HepG2 (cell line): ENCODE data around the gene CATSPERE. TPM values are rescaled to one million over a fixed set of nuclear protein-coding genes. Genes with fewer than 3 reads are reported as not detected.

Experiments used
- HCFC1 ChIP-seq: fragments of 150-350 bp; IDR thresholded peaks from 2 replicates; pipeline ENCODE4 v1.6.1; 2014; ENCODE audit warnings: low read depth, low read length
- MED13 ChIP-seq: sonication (generic); formaldehyde crosslinking; IDR thresholded peaks from 2 replicates; pipeline ENCODE4 v1.5.0; 2020; ENCODE audit warnings: missing genetic modification reagents
- MEIS1 ChIP-seq: sonication (generic); formaldehyde crosslinking; IDR thresholded peaks from 2 replicates; pipeline ENCODE4 v1.9.0; 2021; ENCODE audit warnings: mild to moderate bottlenecking, missing genetic modification reagents, moderate library complexity, borderline replicate concordance
- NFE2L1 ChIP-seq: sonication (generic); formaldehyde crosslinking; IDR thresholded peaks from 2 replicates; pipeline ENCODE4 v1.4.0; 2020; ENCODE audit warnings: missing genetic modification reagents, mild to moderate bottlenecking, borderline replicate concordance
- PHF20 ChIP-seq: sonication (generic); formaldehyde crosslinking; IDR thresholded peaks from 2 replicates; pipeline ENCODE4 v1.5.0; 2020; ENCODE audit warnings: mild to moderate bottlenecking, missing genetic modification reagents
- REXO4 ChIP-seq: sonication (generic); formaldehyde crosslinking; IDR thresholded peaks from 2 replicates; pipeline ENCODE4 v1.8.0; 2022; ENCODE audit warnings: missing genetic modification reagents, mild to moderate bottlenecking, borderline replicate concordance
- RNF2 ChIP-seq: fragments of 450-650 bp; conservative IDR thresholded peaks from 2 replicates; pipeline ENCODE4 v1.6.1; 2016; ENCODE audit warnings: low read depth
- TAF15 ChIP-seq: fragments of 200-400 bp; formaldehyde crosslinking; IDR thresholded peaks from one replicate; pipeline ENCODE4 v1.6.1; 2018; ENCODE audit warnings: mild to moderate bottlenecking, low read depth, low read length; ENCODE audit not compliant: poor library complexity, severe bottlenecking
- YEATS4 ChIP-seq: sonication (generic); formaldehyde crosslinking; IDR thresholded peaks from 2 replicates; pipeline ENCODE4 v1.4.0; 2020; ENCODE audit warnings: missing genetic modification reagents, borderline replicate concordance
- ZNF3 ChIP-seq: IDR thresholded peaks from 2 replicates; pipeline ENCODE4 v1.7.0; 2017; ENCODE audit warnings: inconsistent platforms
- ZNF468 ChIP-seq: sonication (generic); formaldehyde crosslinking; IDR thresholded peaks from 2 replicates; pipeline ENCODE4 v1.8.0; 2022; ENCODE audit warnings: mild to moderate bottlenecking, moderate library complexity, missing genetic modification reagents
- ZNF557 ChIP-seq: sonication (generic); formaldehyde crosslinking; IDR thresholded peaks from 2 replicates; pipeline ENCODE4 v1.4.0; 2020; ENCODE audit warnings: missing genetic modification reagents
- ZNF616 ChIP-seq: sonication (generic); formaldehyde crosslinking; IDR thresholded peaks from 2 replicates; pipeline ENCODE4 v1.5.0; 2020; ENCODE audit warnings: low read depth, mild to moderate bottlenecking, missing genetic modification reagents
- ZNF7 ChIP-seq: IDR thresholded peaks from 2 replicates; pipeline ENCODE4 v1.6.1; 2016; ENCODE audit warnings: missing biosample characterization, missing genetic modification reagents
- ZNF792 ChIP-seq: IDR thresholded peaks from 2 replicates; pipeline ENCODE4 v1.6.1; 2016
- ZNF850 ChIP-seq: sonication (generic); formaldehyde crosslinking; conservative IDR thresholded peaks from 2 replicates; pipeline ENCODE4 v1.9.0; 2021; ENCODE audit warnings: mild to moderate bottlenecking, missing genetic modification reagents
- ZSCAN5A ChIP-seq: sonication (generic); formaldehyde crosslinking; IDR thresholded peaks from 2 replicates; pipeline ENCODE4 v1.8.0; 2022; ENCODE audit warnings: mild to moderate bottlenecking, missing genetic modification reagents, borderline replicate concordance
- polyA plus RNA-seq, 8 experiments: library from polyadenylated mRNA; depleted of rRNA in 3 of 8; stranded (reverse) in 7 of 8; unstranded in 1 of 8; fragments of >200 nt; fragmentation: Illumina TruSeq in 4 of 8; extraction: Trizol in 4 of 8; gene quantifications; 2 replicates each; pipeline versions ENCODE4 v1.2.1 to v1.2.3, GENCODE V29; 2011 to 2016; ENCODE audit warnings: low read depth in 4 of 8, missing spikeins in 1 of 8, mixed read lengths in 1 of 8; ENCODE audit not compliant: insufficient read depth in 1 of 8
- total RNA-seq, 5 experiments: library from RNA; depleted of rRNA; stranded (reverse); fragments of >200 nt; fragmentation: Illumina TruSeq; extraction: Trizol; gene quantifications; 2 replicates each; pipeline ENCODE4 v1.2.3, GENCODE V29; 2016; ENCODE audit warnings: low read depth in 1 of 5
- TF ChIP-seq, protein P1 (sequence below): sonication (generic); formaldehyde crosslinking; IDR thresholded peaks from 2 replicates; pipeline ENCODE4 v1.5.0; 2020; ENCODE audit warnings: mild to moderate bottlenecking, missing genetic modification reagents, borderline replicate concordance
- TF ChIP-seq, protein P2 (sequence below): sonication (generic); formaldehyde crosslinking; IDR thresholded peaks from 2 replicates; pipeline ENCODE4 v1.4.0; 2020; ENCODE audit warnings: missing genetic modification reagents
- TF ChIP-seq, protein P3 (sequence below): sonication (generic); formaldehyde crosslinking; IDR thresholded peaks from 2 replicates; pipeline ENCODE4 v1.5.1; 2020; ENCODE audit warnings: mild to moderate bottlenecking, missing genetic modification reagents, moderate library complexity

The CATSPERE gene
- total and polyA plus RNA-seq, 2 of the 13 experiments (the other 11 are each of a cell fraction or from before 2014, with no cell fraction given): 0.34 to 0.51 TPM

DNA sequence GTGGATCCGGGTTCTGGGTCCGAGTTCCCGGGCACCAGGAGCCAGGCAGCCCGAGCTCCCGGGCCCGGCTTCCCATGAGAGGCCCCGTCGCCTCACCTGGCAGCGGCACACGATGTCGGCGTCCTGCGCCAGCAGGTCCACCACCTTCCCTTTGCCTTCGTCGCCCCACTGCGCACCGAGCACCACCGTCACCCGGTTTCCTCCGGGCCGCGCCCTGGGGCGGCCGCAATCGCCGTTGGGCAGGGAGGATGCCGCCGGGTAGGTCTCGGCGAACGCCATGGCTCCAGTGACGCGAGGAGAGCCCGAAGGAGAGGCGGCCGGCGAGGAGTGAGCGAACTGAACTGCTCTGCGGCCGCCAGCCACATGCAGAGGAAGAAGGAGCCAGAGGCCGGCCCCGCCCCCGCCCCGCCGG is 9.5 kb upstream of the CATSPERE start, which contains the start of gene ADSS2 (continued):
- TF ChIP-seq MEIS1 (CRISPR knock-in tag) (no peak), PHF20 (CRISPR knock-in tag) (no peak), ZNF616 (CRISPR knock-in tag) (0 out of 2 replicates have a peak, but pooled peaks have one; percentile 34), ZNF7 (CRISPR knock-in tag) (no peak), ZNF3 (no peak), REXO4 (CRISPR knock-in tag) (no peak), ZNF850 (CRISPR knock-in tag) (no peak), RNF2 (0 out of 2 replicates have a peak, but pooled peaks have one; percentile 31), ZNF468 (no peak), ZNF792 (CRISPR knock-in tag) (no peak), MED13 (CRISPR knock-in tag) (no peak), NFE2L1 (CRISPR knock-in tag) (0 out of 2 replicates have a peak, but pooled peaks have one; percentile 3), HCFC1 (no peak), ZNF557 (CRISPR knock-in tag) (no peak), ZSCAN5A (CRISPR knock-in tag) (no peak), TAF15 (no peak), YEATS4 (CRISPR knock-in tag) (peak; percentile 80)
- TF ChIP-seq, protein P1, sequence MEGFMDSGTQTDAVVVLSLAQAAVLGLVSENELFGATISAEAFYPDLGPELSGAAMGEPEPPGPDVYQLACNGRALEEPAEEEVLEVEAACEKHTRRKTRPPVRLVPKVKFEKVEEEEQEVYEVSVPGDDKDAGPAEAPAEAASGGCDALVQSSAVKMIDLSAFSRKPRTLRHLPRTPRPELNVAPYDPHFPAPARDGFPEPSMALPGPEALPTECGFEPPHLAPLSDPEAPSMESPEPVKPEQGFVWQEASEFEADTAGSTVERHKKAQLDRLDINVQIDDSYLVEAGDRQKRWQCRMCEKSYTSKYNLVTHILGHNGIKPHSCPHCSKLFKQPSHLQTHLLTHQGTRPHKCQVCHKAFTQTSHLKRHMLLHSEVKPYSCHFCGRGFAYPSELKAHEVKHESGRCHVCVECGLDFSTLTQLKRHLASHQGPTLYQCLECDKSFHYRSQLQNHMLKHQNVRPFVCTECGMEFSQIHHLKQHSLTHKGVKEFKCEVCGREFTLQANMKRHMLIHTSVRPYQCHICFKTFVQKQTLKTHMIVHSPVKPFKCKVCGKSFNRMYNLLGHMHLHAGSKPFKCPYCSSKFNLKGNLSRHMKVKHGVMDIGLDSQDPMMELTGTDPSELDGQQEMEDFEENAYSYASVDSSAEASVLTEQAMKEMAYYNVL (CRISPR knock-in tag): no peak; the same call in 1 of the 2 replicates
- TF ChIP-seq, protein P2, sequence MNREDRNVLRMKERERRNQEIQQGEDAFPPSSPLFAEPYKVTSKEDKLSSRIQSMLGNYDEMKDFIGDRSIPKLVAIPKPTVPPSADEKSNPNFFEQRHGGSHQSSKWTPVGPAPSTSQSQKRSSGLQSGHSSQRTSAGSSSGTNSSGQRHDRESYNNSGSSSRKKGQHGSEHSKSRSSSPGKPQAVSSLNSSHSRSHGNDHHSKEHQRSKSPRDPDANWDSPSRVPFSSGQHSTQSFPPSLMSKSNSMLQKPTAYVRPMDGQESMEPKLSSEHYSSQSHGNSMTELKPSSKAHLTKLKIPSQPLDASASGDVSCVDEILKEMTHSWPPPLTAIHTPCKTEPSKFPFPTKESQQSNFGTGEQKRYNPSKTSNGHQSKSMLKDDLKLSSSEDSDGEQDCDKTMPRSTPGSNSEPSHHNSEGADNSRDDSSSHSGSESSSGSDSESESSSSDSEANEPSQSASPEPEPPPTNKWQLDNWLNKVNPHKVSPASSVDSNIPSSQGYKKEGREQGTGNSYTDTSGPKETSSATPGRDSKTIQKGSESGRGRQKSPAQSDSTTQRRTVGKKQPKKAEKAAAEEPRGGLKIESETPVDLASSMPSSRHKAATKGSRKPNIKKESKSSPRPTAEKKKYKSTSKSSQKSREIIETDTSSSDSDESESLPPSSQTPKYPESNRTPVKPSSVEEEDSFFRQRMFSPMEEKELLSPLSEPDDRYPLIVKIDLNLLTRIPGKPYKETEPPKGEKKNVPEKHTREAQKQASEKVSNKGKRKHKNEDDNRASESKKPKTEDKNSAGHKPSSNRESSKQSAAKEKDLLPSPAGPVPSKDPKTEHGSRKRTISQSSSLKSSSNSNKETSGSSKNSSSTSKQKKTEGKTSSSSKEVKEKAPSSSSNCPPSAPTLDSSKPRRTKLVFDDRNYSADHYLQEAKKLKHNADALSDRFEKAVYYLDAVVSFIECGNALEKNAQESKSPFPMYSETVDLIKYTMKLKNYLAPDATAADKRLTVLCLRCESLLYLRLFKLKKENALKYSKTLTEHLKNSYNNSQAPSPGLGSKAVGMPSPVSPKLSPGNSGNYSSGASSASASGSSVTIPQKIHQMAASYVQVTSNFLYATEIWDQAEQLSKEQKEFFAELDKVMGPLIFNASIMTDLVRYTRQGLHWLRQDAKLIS (CRISPR knock-in tag): no peak
- TF ChIP-seq, protein P3, sequence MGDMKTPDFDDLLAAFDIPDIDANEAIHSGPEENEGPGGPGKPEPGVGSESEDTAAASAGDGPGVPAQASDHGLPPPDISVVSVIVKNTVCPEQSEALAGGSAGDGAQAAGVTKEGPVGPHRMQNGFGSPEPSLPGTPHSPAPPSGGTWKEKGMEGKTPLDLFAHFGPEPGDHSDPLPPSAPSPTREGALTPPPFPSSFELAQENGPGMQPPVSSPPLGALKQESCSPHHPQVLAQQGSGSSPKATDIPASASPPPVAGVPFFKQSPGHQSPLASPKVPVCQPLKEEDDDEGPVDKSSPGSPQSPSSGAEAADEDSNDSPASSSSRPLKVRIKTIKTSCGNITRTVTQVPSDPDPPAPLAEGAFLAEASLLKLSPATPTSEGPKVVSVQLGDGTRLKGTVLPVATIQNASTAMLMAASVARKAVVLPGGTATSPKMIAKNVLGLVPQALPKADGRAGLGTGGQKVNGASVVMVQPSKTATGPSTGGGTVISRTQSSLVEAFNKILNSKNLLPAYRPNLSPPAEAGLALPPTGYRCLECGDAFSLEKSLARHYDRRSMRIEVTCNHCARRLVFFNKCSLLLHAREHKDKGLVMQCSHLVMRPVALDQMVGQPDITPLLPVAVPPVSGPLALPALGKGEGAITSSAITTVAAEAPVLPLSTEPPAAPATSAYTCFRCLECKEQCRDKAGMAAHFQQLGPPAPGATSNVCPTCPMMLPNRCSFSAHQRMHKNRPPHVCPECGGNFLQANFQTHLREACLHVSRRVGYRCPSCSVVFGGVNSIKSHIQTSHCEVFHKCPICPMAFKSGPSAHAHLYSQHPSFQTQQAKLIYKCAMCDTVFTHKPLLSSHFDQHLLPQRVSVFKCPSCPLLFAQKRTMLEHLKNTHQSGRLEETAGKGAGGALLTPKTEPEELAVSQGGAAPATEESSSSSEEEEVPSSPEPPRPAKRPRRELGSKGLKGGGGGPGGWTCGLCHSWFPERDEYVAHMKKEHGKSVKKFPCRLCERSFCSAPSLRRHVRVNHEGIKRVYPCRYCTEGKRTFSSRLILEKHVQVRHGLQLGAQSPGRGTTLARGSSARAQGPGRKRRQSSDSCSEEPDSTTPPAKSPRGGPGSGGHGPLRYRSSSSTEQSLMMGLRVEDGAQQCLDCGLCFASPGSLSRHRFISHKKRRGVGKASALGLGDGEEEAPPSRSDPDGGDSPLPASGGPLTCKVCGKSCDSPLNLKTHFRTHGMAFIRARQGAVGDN (CRISPR knock-in tag): peak; percentile 91
